IMR-90 (cell line): ENCODE measurements around the gene MAPK10. TPM values are rescaled to one million over a fixed set of nuclear protein-coding genes. Genes with fewer than 3 reads are reported as not detected.

Experiments
- ATAC-seq: fragments of 200-7000 bp; cut with Tn5 transposase; 2 replicates; pipeline ENCODE4 v1.9.1; 2020; ENCODE audit warnings: low read depth, mild to moderate bottlenecking, moderate library complexity
- BruUV-seq: library from RNA; stranded (reverse); fragments of 400-500 nt; replicated peaks from 2 replicates; lab custom pipeline; 2021; lab: Mats Ljungman, UMichigan
- CTCF ChIA-PET: fragments of 300-600 bp; formaldehyde crosslinking; extraction: SDS; loops from one replicate; lab custom pipeline; 2021; ENCODE audit warnings: antibody characterized with exemption; lab: Yijun Ruan, JAX
- POLR2A ChIA-PET: fragments of 300-600 bp; sonication (Branson Sonifier 250); formaldehyde crosslinking; loops from one replicate; lab custom pipeline; 2022; ENCODE audit warnings: antibody characterized with exemption; ENCODE audit not compliant: unreplicated experiment; lab: Charles Lee
- DNase-seq: peaks from one replicate; pipeline ENCODE4 v3.0.0; 2013
- H2AFZ ChIP-seq: replicated peaks from 2 replicates; pipeline ENCODE3; 2013; ENCODE audit warnings: low read length, mild to moderate bottlenecking; ENCODE audit not compliant: poor library complexity
- H2AK5ac ChIP-seq: 2 replicates; pipeline ENCODE4 v1.6.1; 2013; ENCODE audit warnings: low read depth, low read length, inconsistent platforms
- H2AK9ac ChIP-seq: replicated peaks from 2 replicates; pipeline ENCODE3; 2013; ENCODE audit warnings: mild to moderate bottlenecking, low read depth, low read length, moderate library complexity; ENCODE audit not compliant: poor library complexity
- H2BK120ac ChIP-seq: 2 replicates; pipeline ENCODE4 v1.6.1; 2013; ENCODE audit warnings: low read depth, low read length, inconsistent platforms
- H2BK15ac ChIP-seq: 3 replicates; pipeline ENCODE4 v1.6.1; 2013; ENCODE audit warnings: low read depth, low read length, inconsistent platforms
- H2BK20ac ChIP-seq: 2 replicates; pipeline ENCODE4 v1.6.1; 2013; ENCODE audit warnings: low read depth, mild to moderate bottlenecking, inconsistent platforms, low read length, moderate library complexity
- H2BK5ac ChIP-seq: 2 replicates; pipeline ENCODE4 v1.6.1; 2013; ENCODE audit warnings: mild to moderate bottlenecking, low read depth, low read length, inconsistent platforms; ENCODE audit not compliant: poor library complexity, severe bottlenecking
- H3K14ac ChIP-seq: replicated peaks from 2 replicates; pipeline ENCODE4 v1.6.1; 2013; ENCODE audit warnings: low read depth, low read length, inconsistent platforms
- H3K18ac ChIP-seq: 2 replicates; pipeline ENCODE4 v1.6.1; 2013; ENCODE audit warnings: low read depth, low read length, control low read depth
- H3K23ac ChIP-seq: 2 replicates; pipeline ENCODE4 v1.6.1; 2013; ENCODE audit warnings: low read depth, low read length, inconsistent platforms
- H3K27ac ChIP-seq: 2 replicates; pipeline ENCODE4 v1.5.1; 2013; ENCODE audit warnings: mild to moderate bottlenecking, control low read depth, low read length; ENCODE audit not compliant: insufficient read depth
- H3K27me3 ChIP-seq: 2 replicates; pipeline ENCODE4 v1.6.1; 2013; ENCODE audit warnings: low read length; ENCODE audit not compliant: control insufficient read depth, insufficient read depth
- H3K36me3 ChIP-seq: 2 replicates; pipeline ENCODE4 v1.6.1; 2013; ENCODE audit warnings: low read length, mixed read lengths; ENCODE audit not compliant: control insufficient read depth, insufficient read depth
- H3K4ac ChIP-seq: 2 replicates; pipeline ENCODE4 v1.6.1; 2013; ENCODE audit warnings: low read depth, low read length, inconsistent platforms
- H3K4me1 ChIP-seq: 2 replicates; pipeline ENCODE4 v1.6.1; 2013; ENCODE audit warnings: low read length, mixed read lengths; ENCODE audit not compliant: control insufficient read depth, insufficient read depth
- H3K4me2 ChIP-seq: 2 replicates; pipeline ENCODE4 v1.6.1; 2013; ENCODE audit warnings: low read depth, mild to moderate bottlenecking, control low read depth, low read length, moderate library complexity
- H3K4me3 ChIP-seq: 2 replicates; pipeline ENCODE4 v1.5.1; 2013; ENCODE audit warnings: low read depth, mild to moderate bottlenecking, control low read depth, low read length, moderate library complexity; ENCODE audit not compliant: insufficient read depth
- H3K56ac ChIP-seq: 2 replicates; pipeline ENCODE4 v1.6.1; 2013; ENCODE audit warnings: low read length, inconsistent platforms; ENCODE audit not compliant: insufficient read depth; ENCODE audit errors: extremely low read depth
- H3K79me1 ChIP-seq, 2 experiments: 2 replicates each; pipeline ENCODE4 v1.6.1; 2013; ENCODE audit warnings: low read length in 2 of 2, inconsistent platforms in 1 of 2, low read depth in 1 of 2
- H3K9ac ChIP-seq: 2 replicates; pipeline ENCODE4 v1.6.1; 2013; ENCODE audit warnings: low read depth, low read length, control low read depth
- H3K9me1 ChIP-seq: 2 replicates; pipeline ENCODE4 v1.6.1; 2013; ENCODE audit warnings: low read length, inconsistent platforms; ENCODE audit not compliant: insufficient read depth
- H3K9me3 ChIP-seq: 2 replicates; pipeline ENCODE4 v1.6.1; 2013; ENCODE audit warnings: low read length; ENCODE audit not compliant: control insufficient read depth, insufficient read depth
- H4K20me1 ChIP-seq: 2 replicates; pipeline ENCODE4 v1.6.1; 2013; ENCODE audit warnings: low read length, inconsistent platforms; ENCODE audit not compliant: insufficient read depth
- H4K5ac ChIP-seq: 2 replicates; pipeline ENCODE4 v1.6.1; 2013; ENCODE audit warnings: mild to moderate bottlenecking, low read depth, low read length, control low read depth
- H4K8ac ChIP-seq, 2 experiments: 2 replicates each; pipeline ENCODE4 v1.6.1; 2013; ENCODE audit warnings: low read depth in 2 of 2, low read length in 2 of 2, control low read depth in 1 of 2, inconsistent platforms in 1 of 2
- H4K91ac ChIP-seq: 2 replicates; pipeline ENCODE4 v1.6.1; 2013; ENCODE audit warnings: low read depth, low read length, inconsistent platforms; ENCODE audit not compliant: insufficient read depth
- CEBPB ChIP-seq: IDR thresholded peaks from 2 replicates; pipeline ENCODE4 v1.6.1; 2012; ENCODE audit warnings: low read depth, low read length, improper control_type of control experiment
- CHD1 ChIP-seq: IDR thresholded peaks from 2 replicates; pipeline ENCODE4 v1.6.1; 2012; ENCODE audit warnings: low read depth, low read length, improper control_type of control experiment
- MAFK ChIP-seq: IDR thresholded peaks from 2 replicates; pipeline ENCODE4 v1.6.1; 2012; ENCODE audit warnings: low read depth, low read length, improper control_type of control experiment
- MXI1 ChIP-seq: IDR thresholded peaks from 2 replicates; pipeline ENCODE4 v1.6.1; 2012; ENCODE audit warnings: low read depth, mild to moderate bottlenecking, low read length, moderate library complexity, borderline replicate concordance
- NFE2L2 ChIP-seq: fragments of 150-350 bp; IDR thresholded peaks from 2 replicates; pipeline ENCODE4 v1.6.1; 2016; ENCODE audit warnings: low read depth, mild to moderate bottlenecking, low read length
- RCOR1 ChIP-seq: IDR thresholded peaks from 2 replicates; pipeline ENCODE4 v1.6.1; 2012; ENCODE audit warnings: mild to moderate bottlenecking, low read length, improper control_type of control experiment; ENCODE audit not compliant: insufficient replicate concordance
- WGBS, 2 experiments: methylation state at CpG; one replicate each; pipeline versions ENCODE4 v1.1.5 to v1.1.7; 2013; ENCODE audit warnings: missing lambda C conversion rate in 2 of 2; ENCODE audit not compliant: insufficient read length in 1 of 2; ENCODE audit errors: extremely low coverage in 2 of 2; 5-methylcytosine and 5-hydroxymethylcytosine counted together
- dilution Hi-C: fragments of 300-500 bp; cut with HindIII; formaldehyde crosslinking; loops from one replicate; pipeline ENCODE4 v1.14.3; 2018; ENCODE audit warnings: low sequenced_read_pairs; ENCODE audit not compliant: unreplicated experiment
- in situ Hi-C: fragments of 300-500 bp; cut with MboI; formaldehyde crosslinking; loops from 3 replicates; pipeline ENCODE4 v1.14.3; 2019; ENCODE audit warnings: low sequenced_read_pairs, inconsistent platforms, mixed read lengths
- intact Hi-C: fragments of 100-400 bp; cut with micrococcal nuclease; formaldehyde crosslinking; loops from 2 replicates; pipeline ENCODE4 v1.10.0; 2022
- polyA plus RNA-seq, 3 experiments: library from polyadenylated mRNA; depleted of rRNA; stranded (reverse); fragments of >200 nt; gene quantifications; 2 replicates each; pipeline ENCODE4 v1.2.3, GENCODE V29; 2012; ENCODE audit warnings: low replicate concordance in 1 of 3
- total RNA-seq: library from RNA; depleted of rRNA; stranded (reverse); fragments of >200 nt; gene quantifications from 2 replicates; pipeline ENCODE4 v1.2.3, GENCODE V29; 2012
- TF ChIP-seq, protein P1 (sequence below): conservative IDR thresholded peaks from 2 replicates; pipeline ENCODE4 v1.5.1; 2012; ENCODE audit warnings: mild to moderate bottlenecking, low read depth, low read length, improper control_type of control experiment

The MAPK10 gene
- total and polyA plus RNA-seq, 2 of the 4 experiments (the other 2 are of a cell fraction): 2.8 to 6.5 TPM

- Histone ChIP-seq H4K91ac (no peak overlapping the region), H3K4ac (no peak overlapping the region), H3K9me3 (no peaks in the 10 kb centered on the region), H3K79me1 (no peaks in the 10 kb centered on the region), H3K18ac (no peak overlapping the region), H3K14ac (no peak overlapping the region), H3K9me1 (no peaks in the 10 kb centered on the region), H2BK120ac (no peak overlapping the region), H3K4me3 (no peak overlapping the region), H4K20me1 (no peaks in the 10 kb centered on the region), H3K9ac (no peak overlapping the region), H3K27ac (no peak overlapping the region), H2AK9ac (no peak overlapping the region), H4K5ac (no peak overlapping the region), H2BK5ac (no peak overlapping the region), H3K56ac (no peak overlapping the region), H2AK5ac (no peak overlapping the region), H4K8ac (no peak overlapping the region), H3K4me2 (no peak overlapping the region), H3K4me1 (no peaks in the 10 kb centered on the region), H3K36me3 (no peaks in the 10 kb centered on the region), H3K23ac (no peak overlapping the region), H2AFZ (no peak overlapping the region), H3K27me3 (no peaks in the 10 kb centered on the region), H2BK20ac (no peak overlapping the region), H2BK15ac (no peak overlapping the region)
- BruUV-seq: no TSS peak
- intact Hi-C loops (no loop called here), in situ Hi-C loops (no loop called here), dilution Hi-C loops (no loop called here)
- ChIA-PET CTCF (interaction anchor here (0.6 kb wide), 1 partner anchor 1120 kb away, joined by 4 read pairs; no protein-coding TSS in a partner anchor), POLR2A (no interaction called here)
- DNase-seq (peak; percentile 19), ATAC-seq (no peak)
- no CpG with 5 or more reads among the region's 2 CpGs for WGBS, 2 experiments
- TF ChIP-seq CEBPB: no peak
- no peak for TF ChIP-seq NFE2L2
- TF ChIP-seq CHD1: no peak
- TF ChIP-seq, protein P1, sequence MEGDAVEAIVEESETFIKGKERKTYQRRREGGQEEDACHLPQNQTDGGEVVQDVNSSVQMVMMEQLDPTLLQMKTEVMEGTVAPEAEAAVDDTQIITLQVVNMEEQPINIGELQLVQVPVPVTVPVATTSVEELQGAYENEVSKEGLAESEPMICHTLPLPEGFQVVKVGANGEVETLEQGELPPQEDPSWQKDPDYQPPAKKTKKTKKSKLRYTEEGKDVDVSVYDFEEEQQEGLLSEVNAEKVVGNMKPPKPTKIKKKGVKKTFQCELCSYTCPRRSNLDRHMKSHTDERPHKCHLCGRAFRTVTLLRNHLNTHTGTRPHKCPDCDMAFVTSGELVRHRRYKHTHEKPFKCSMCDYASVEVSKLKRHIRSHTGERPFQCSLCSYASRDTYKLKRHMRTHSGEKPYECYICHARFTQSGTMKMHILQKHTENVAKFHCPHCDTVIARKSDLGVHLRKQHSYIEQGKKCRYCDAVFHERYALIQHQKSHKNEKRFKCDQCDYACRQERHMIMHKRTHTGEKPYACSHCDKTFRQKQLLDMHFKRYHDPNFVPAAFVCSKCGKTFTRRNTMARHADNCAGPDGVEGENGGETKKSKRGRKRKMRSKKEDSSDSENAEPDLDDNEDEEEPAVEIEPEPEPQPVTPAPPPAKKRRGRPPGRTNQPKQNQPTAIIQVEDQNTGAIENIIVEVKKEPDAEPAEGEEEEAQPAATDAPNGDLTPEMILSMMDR: no peak
- TF ChIP-seq MXI1: no peak
- TF ChIP-seq MAFK: no peak
- no peak for TF ChIP-seq RCOR1
These were observed 42.0 kb upstream of the MAPK10 start for GRCh38 chr4:86401826-86402225.
